Activated CD4-positive, alpha-beta T cell treated with anti-CD3 and anti-CD28 coated beads for 36 hours (primary cell): ENCODE results near the gene ELK1. TPM values are rescaled to one million over a fixed set of nuclear protein-coding genes. Genes with fewer than 3 reads are reported as not detected.
A peak's percentile ranks its signal among the peaks of the same experiment; 100 is the strongest.

Source experiments
- ATAC-seq: fragments of 200-7000 bp; cut with Tn5 transposase; one replicate; pipeline ENCODE4 v1.10.0; 2021; ENCODE audit warnings: mild to moderate bottlenecking, moderate library complexity
- CTCF ChIA-PET: fragments of 350-600 bp; sonication (Branson Sonifier 250); formaldehyde crosslinking; loops from one replicate; lab custom pipeline; 2021; ENCODE audit warnings: antibody characterized with exemption; lab: Charles Lee
- POLR2A ChIA-PET: fragments of 350-600 bp; sonication (Branson Sonifier 250); formaldehyde crosslinking; loops from one replicate; lab custom pipeline; 2021; ENCODE audit warnings: antibody characterized with exemption, inconsistent platforms; lab: Charles Lee
- DNase-seq: peaks from one replicate; pipeline ENCODE4 v3.0.0-alpha.2; 2020
- H3K27ac Mint-ChIP-seq: one replicate; pipeline ENCODE4 v1.8.0; 2021; ENCODE audit warnings: mixed read lengths
- H3K27me3 Mint-ChIP-seq: one replicate; pipeline ENCODE4 v1.8.0; 2021; ENCODE audit warnings: mixed read lengths
- H3K36me3 Mint-ChIP-seq: one replicate; pipeline ENCODE4 v1.8.0; 2021; ENCODE audit warnings: low read depth, mixed read lengths
- H3K4me1 Mint-ChIP-seq: one replicate; pipeline ENCODE4 v1.8.0; 2021; ENCODE audit warnings: mixed read lengths
- H3K4me3 Mint-ChIP-seq: one replicate; pipeline ENCODE4 v1.8.0; 2021; ENCODE audit warnings: mild to moderate bottlenecking, moderate library complexity, mixed read lengths
- H3K9me3 Mint-ChIP-seq: one replicate; pipeline ENCODE4 v1.8.0; 2021; ENCODE audit warnings: low read depth, mixed read lengths
- intact Hi-C, 2 experiments: fragments of 100-400 bp; cut with DNase I in 1 of 2; cut with micrococcal nuclease in 1 of 2; formaldehyde crosslinking; loops; one replicate each; pipeline versions ENCODE4 v1.14.2 to v1.15.1; 2022 to 2024; cut with DNase I, micrococcal nuclease
- total RNA-seq, 2 experiments: library from RNA; stranded (reverse); gene quantifications; one replicate each; pipeline ENCODE4 v1.2.3, GENCODE V29; 2021

The ELK1 gene
- total RNA-seq, 2 experiments from 2014 or later, result 96.8 to 117 TPM

DNA sequence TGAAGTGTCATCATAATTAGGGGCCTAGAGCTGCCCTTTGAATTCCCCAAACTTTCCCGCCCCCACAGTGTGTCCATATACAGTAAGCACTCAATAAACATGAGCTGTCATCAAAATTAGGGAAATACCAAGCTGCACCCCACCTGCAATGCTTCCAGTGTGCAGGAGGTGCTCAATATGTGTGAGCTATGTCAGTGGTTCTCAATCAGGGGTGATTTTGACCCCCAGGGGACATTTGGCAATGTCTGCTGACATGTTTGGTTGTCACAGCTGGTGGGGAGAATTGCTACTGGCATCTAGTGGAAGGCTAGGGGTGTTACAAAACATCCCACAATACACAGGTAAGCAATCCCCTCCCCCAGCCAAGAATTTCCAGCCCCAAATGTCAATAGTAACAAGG is 21.4 kb downstream of the ELK1 start:
- Mint-ChIP-seq H3K4me1 (peaks cover 23% of the 10 kb centered on the region), H3K36me3 (peaks cover 4% of the 10 kb centered on the region), H3K27ac (peak overlapping the region; percentile 82), H3K4me3 (peak overlapping the region; percentile 54), H3K9me3 (no peaks in the 10 kb centered on the region), H3K27me3 (no peaks in the 10 kb centered on the region)
- ATAC-seq (peak; percentile 33), DNase-seq (peak; percentile 35)
- intact Hi-C loops, result loop anchor here (2.0 to 5.0 kb wide), 2 partner anchors 46 to 67 kb away; partner anchors contain the start of genes ARAF (in 1 of the 2) and TIMP1 (in 1 of the 2)
- ChIA-PET POLR2A (no interaction called here), CTCF (interaction anchor here (0.5 to 1.2 kb wide), 3 partner anchors 15 to 438 kb away, joined by 3 to 5 read pairs (median 4); no protein-coding TSS in a partner anchor)

DNA sequence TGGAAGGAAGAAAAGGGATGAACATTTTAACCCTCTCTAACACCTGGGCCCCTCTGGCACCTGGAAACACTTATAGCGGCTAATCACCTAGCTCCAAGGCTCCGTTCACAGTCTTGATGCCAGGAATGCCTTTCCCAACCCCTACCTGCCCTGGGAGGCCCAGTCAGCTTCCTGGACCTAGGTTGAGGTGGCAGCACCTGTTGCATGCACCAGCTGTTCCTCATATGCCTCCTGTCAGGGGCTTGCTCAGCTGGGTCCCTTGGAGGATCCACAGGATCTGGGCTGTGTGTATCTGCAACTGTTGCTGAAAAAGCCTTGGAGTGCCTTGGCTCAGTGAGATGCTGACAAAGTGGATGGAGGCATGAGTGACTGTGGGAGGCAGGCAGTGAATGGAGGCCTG is 25.0 kb downstream of the ELK1 start:
- Mint-ChIP-seq H3K27ac (no peak overlapping the region), H3K4me1 (peaks cover 30% of the 10 kb centered on the region), H3K4me3 (no peak overlapping the region), H3K27me3 (no peaks in the 10 kb centered on the region), H3K36me3 (peaks cover 4% of the 10 kb centered on the region), H3K9me3 (no peaks in the 10 kb centered on the region)
- CTCF ChIA-PET, result interaction anchor here (0.6 kb wide), 1 partner anchor 229 kb away, joined by 3 read pairs; no protein-coding TSS in a partner anchor
- POLR2A ChIA-PET, result no interaction called here
- ATAC-seq (no peak), DNase-seq (no peak)
- intact Hi-C loops, result loop anchor here in 1 of 2 experiments (5.0 kb wide), 1 partner anchor 63 kb away; the partner anchor contains the start of gene ARAF

DNA sequence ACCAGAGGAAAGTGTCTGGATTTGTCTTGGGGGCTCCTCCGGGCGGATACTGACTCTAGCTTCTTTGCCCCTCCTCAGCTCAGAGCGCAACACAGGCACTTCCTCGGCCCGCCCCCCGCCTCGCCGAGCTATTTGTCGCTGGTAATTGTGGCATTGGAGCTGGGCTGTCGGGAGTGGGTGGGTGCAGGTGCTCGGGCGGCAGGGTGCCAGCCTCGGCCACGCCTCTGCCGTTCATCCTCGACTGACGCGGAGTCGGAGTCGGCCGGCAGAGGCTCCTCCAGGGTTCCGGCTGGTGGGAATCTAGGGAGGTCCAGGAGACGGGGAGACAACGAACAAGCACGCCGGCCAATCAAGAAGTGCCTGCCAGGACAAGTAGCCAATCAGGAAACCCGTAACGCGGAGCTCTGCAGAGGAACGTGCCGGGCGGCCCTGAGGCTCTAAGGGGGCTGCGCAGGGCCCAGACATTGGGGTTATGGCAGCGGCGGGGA is 26.8 kb downstream of the ELK1 start:
- ATAC-seq, result peak; percentile 72
- intact Hi-C loops, result loop anchor here in 1 of 2 experiments (5.0 kb wide), 1 partner anchor 41 kb away; the partner anchor contains the start of gene TIMP1
- no peak overlapping the region for H3K27ac Mint-ChIP-seq

DNA sequence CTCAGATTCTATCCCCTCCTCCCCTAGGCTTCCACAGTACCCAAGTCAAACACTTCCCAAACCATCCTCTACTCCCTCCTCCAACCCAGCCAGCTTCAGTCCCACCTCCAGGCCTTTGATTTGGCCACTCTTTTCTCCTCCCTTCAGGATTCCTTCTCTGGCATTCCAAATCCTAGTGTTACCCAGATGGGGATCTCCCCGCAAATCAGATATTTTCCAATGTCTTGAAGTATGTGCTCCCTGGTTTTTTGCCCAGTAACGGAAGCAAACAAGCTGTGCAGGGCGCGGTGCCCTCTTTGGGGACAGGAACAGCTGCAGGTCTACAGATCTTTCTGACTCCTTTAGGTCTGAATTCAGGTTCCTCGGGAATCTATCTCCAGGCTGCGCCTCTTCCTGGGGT is 28.5 kb downstream of the ELK1 start:
- no peak for ATAC-seq
- DNase-seq, result no peak
- CTCF ChIA-PET, result no interaction called here
- Mint-ChIP-seq H3K27me3 (no peaks in the 10 kb centered on the region), H3K9me3 (no peaks in the 10 kb centered on the region), H3K36me3 (peaks cover 3% of the 10 kb centered on the region), H3K27ac (no peak overlapping the region), H3K4me3 (no peak overlapping the region), H3K4me1 (peaks cover 13% of the 10 kb centered on the region)
- POLR2A ChIA-PET, result no interaction called here
- intact Hi-C loops, result loop anchor here in 1 of 2 experiments (5.0 kb wide), 1 partner anchor 40 kb away; the partner anchor contains the start of gene TIMP1

More for the DNA sequence above, 26.8 kb downstream of the ELK1 start:
- CTCF ChIA-PET, result interaction anchor here (0.6 to 0.9 kb wide), 3 partner anchors 18 to 49 kb away, joined by 3 to 5 read pairs (median 3); no protein-coding TSS in a partner anchor
- Mint-ChIP-seq H3K36me3 (peaks cover 3% of the 10 kb centered on the region), H3K9me3 (no peaks in the 10 kb centered on the region), H3K4me1 (peaks cover 16% of the 10 kb centered on the region), H3K27me3 (no peaks in the 10 kb centered on the region), H3K4me3 (peak overlapping the region; percentile 69)
- POLR2A ChIA-PET, result interaction anchor here (0.6 kb wide), 2 partner anchors 39 to 1291 kb away, joined by 3 to 8 read pairs; no protein-coding TSS in a partner anchor
- DNase-seq, result peak; percentile 55

DNA sequence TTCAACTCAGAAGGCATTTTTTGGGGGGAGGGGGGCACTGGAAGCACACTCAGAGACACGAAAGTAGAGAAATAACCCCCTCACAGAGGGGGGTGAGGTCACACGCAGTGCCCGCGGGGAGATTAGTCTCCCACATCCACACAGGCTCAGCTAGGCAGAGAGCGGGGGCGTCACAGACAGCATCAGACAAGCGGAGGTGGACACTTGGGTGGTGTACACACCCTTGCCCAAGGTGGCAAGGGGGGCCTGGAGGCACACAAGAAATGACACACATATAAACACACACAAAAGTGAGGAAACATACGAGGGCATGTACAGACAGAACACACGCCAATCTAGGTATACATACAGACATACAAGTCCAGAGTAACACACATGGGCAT is 30.1 kb downstream of the ELK1 start:
- DNase-seq, result no peak
- ChIA-PET POLR2A (no interaction called here), CTCF (no interaction called here)
- Mint-ChIP-seq H3K4me1 (peaks cover 13% of the 10 kb centered on the region), H3K27ac (no peak overlapping the region), H3K27me3 (no peaks in the 10 kb centered on the region), H3K4me3 (peak overlapping the region; percentile 38), H3K9me3 (no peaks in the 10 kb centered on the region), H3K36me3 (no peaks in the 10 kb centered on the region)
- intact Hi-C loops, result loop anchor here (1.0 to 5.0 kb wide), 2 partner anchors 38 to 59 kb away; partner anchors contain the start of genes ARAF (in 1 of the 2) and TIMP1 (in 1 of the 2)
- ATAC-seq, result no peak

DNA sequence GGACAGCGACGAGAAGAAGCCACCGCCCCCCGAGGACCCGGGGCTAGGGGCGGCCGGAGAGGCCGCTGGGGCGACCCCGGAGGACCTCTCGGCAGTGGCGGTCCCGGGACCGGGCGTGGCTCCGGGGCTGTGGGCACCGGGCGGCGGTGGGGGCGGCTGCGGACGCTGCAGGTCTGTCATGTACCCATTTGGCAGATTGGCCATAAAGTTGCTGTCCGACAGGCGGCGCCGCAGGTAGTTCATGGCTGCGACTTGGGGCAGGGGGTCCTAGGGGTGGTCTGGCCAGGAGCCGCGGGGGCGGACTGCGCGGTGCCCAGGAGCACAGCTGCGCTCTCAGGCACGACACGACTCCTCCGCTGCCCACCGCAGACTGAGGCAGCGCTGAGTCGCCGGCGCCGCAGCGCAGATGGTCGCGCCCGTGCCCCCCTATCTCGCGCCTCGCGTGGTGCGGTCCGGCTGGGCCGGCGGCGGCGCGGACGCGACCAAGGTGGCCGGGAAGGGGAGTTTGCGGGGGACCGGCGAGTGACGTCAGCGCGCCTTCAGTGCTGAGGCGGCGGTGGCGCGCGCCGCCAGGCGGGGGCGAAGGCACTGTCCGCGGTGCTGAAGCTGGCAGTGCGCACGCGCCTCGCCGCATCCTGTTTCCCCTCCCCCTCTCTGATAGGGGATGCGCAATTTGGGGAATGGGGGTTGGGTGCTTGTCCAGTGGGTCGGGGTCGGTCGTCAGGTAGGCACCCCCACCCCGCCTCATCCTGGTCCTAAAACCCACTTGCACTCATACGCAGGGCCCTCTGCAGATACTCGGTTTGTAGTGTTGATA is 30.7 kb downstream of the ELK1 start, which contains the start of gene SYN1:
Gene SYN1 (minus strand): TSS at position 372 of the 817 bp plus-strand sequence. CDS start 129 bp downstream, at position 243.
- Mint-ChIP-seq H3K4me1 (peaks cover 13% of the 10 kb centered on the region), H3K36me3 (no peaks in the 10 kb centered on the region), H3K9me3 (no peaks in the 10 kb centered on the region), H3K4me3 (peak within 1 kb of the TSS; percentile 45), H3K27me3 (no peaks in the 10 kb centered on the region), H3K27ac (no peak within 1 kb of the TSS)
- POLR2A ChIA-PET, result no interaction called here
- ATAC-seq (peak; percentile 78), DNase-seq (peak; percentile 89)
- intact Hi-C loops, result loop anchor here (1.0 to 5.0 kb wide), 3 partner anchors 37 to 58 kb away; partner anchors contain the start of genes ARAF (in 1 of the 2) and TIMP1 (in 1 of the 2)
- CTCF ChIA-PET, result no interaction called here

DNA sequence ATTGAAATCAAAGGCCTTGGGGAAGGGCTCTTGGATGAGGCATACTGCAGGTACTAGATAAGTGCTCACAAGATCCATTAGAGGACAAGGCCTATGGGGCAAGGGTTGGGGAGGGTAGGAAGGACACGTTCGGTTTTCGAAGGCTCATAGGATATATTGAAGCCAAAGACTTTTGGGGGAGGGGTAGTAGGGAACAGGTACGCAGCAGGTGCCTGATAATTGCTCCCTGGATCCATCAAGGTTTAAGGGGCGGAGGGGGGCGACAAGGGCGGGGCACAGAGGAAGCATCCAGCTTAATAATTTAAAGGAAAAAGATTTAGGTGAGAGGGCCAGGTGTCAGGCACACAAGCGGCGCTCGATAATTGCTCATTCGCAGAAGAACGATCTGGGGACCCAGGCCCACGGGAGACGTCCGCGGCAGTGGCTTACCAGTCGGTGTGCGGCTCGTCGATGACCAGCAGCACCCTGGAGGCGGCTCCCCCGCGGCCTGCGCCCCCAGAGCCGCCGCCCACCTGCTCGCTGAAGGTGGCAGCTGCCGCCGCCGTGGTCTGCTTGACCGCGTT is 31.4 kb downstream of the ELK1 start:
- Mint-ChIP-seq H3K36me3 (no peaks in the 10 kb centered on the region), H3K4me3 (peak overlapping the region; percentile 45), H3K9me3 (no peaks in the 10 kb centered on the region), H3K27me3 (no peaks in the 10 kb centered on the region), H3K4me1 (peaks cover 12% of the 10 kb centered on the region), H3K27ac (no peak overlapping the region)
- DNase-seq (no peak), ATAC-seq (no peak)
- POLR2A ChIA-PET, result no interaction called here
- CTCF ChIA-PET, result no interaction called here
- intact Hi-C loops, result loop anchor here in 1 of 2 experiments (1.0 kb wide), 1 partner anchor 43 kb away; no protein-coding TSS in a partner anchor

DNA sequence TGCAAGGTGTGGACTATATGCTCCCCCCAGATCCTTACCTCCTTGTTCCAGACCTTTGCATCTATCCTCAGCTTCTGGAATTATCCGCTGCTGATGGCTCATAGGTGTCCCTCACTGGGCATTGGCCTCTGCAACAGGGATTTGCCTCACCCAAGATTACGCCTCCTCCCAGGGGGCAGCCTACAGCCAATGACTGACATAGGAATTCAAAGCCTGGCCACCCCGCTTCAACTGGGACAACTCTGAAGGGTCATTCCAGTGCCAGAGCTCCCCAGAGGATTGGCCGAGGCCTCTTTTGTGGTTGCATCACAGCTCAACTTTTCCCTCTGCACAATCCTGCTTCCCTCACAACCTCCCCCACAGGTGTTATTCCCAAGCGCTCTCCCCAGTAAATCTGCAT is 35.7 kb downstream of the ELK1 start:
- Mint-ChIP-seq H3K9me3 (no peaks in the 10 kb centered on the region), H3K4me1 (no peaks in the 10 kb centered on the region), H3K36me3 (no peaks in the 10 kb centered on the region), H3K27ac (no peak overlapping the region), H3K4me3 (no peak overlapping the region), H3K27me3 (no peaks in the 10 kb centered on the region)
- CTCF ChIA-PET, result no interaction called here
- ATAC-seq (no peak), DNase-seq (no peak)
- POLR2A ChIA-PET, result no interaction called here
- intact Hi-C loops, result no loop called here

DNA sequence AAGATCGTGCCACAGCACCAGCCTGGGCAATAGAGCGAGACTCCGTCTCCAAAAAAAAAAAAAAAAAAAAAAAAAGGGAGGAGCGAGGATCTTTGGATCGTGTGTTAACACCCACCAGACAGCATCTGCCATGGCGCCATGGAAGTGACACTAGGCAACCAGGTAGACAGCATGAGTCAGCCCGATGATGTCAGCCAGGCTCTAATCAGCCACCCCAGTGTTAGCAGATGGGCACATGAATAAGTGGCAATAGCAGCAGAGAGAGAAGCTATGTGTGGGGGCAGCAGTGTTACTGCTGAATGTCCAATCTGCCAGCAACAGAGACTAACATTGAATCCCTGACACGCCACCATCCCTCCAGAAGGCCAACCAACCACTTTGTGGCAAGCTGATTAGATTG is 37.3 kb downstream of the ELK1 start:
- DNase-seq, result no peak
- H3K27me3 Mint-ChIP-seq, result no peaks in the 10 kb centered on the region
- no peaks in the 10 kb centered on the region for H3K36me3 Mint-ChIP-seq
- H3K27ac Mint-ChIP-seq, result no peak overlapping the region
- intact Hi-C loops, result no loop called here
- ATAC-seq, result no peak
- ChIA-PET CTCF (no interaction called here), POLR2A (no interaction called here)
- H3K4me1 Mint-ChIP-seq, result peaks cover 3% of the 10 kb centered on the region
- no peak overlapping the region for H3K4me3 Mint-ChIP-seq
- no peaks in the 10 kb centered on the region for H3K9me3 Mint-ChIP-seq

DNA sequence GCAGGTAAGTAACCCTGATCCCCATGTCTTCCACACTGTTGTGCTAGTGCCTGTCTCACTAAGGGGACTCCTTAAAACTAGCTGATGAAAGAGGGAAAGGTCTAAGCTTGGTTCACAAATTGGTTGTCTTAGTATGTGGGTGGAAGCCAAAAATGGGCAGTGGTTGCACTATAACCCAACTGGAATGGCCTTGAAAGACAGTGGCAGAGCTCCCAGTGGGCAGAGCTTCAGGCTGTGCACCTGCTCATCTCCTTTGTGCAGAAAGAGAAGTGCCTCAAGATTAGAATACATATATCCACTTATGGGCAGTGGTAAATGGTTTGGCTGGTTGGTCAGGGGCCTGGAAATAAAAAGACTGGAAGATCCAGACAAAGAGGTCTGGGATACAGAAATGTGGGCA is 37.9 kb downstream of the ELK1 start:
- H3K4me1 Mint-ChIP-seq, result peaks cover 5% of the 10 kb centered on the region
- POLR2A ChIA-PET, result no interaction called here
- no peak overlapping the region for H3K27ac Mint-ChIP-seq
- CTCF ChIA-PET, result no interaction called here
- no peaks in the 10 kb centered on the region for H3K36me3 Mint-ChIP-seq
- ATAC-seq (no peak), DNase-seq (no peak)
- H3K4me3 Mint-ChIP-seq, result no peak overlapping the region
- no peaks in the 10 kb centered on the region for H3K9me3 Mint-ChIP-seq
- H3K27me3 Mint-ChIP-seq, result no peaks in the 10 kb centered on the region
- intact Hi-C loops, result no loop called here

DNA sequence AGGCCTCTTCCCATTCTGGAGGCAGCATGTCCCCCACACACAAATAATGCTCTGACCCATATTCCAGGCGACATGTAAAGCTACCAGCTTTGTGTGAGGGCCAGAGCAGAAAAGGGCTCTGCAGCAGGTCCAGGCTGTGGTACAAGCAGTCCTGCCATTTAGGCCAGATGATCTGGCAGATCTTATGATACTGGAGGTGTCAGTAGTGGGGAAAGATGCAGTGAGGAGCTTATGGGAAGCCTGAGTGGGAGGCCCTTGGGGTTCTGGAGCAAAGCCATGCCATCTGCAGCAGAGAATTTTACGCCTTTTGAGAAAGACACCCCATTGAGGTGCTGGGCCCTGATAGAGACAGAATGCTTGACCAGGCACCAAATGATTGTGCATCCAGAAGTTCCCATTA is 38.4 kb downstream of the ELK1 start:
- no peaks in the 10 kb centered on the region for H3K9me3 Mint-ChIP-seq
- POLR2A ChIA-PET, result no interaction called here
- ATAC-seq (no peak), DNase-seq (no peak)
- no peak overlapping the region for H3K4me3 Mint-ChIP-seq
- H3K27me3 Mint-ChIP-seq, result no peaks in the 10 kb centered on the region
- H3K27ac Mint-ChIP-seq, result no peak overlapping the region
- H3K4me1 Mint-ChIP-seq, result peaks cover 5% of the 10 kb centered on the region
- intact Hi-C loops, result no loop called here
- no peaks in the 10 kb centered on the region for H3K36me3 Mint-ChIP-seq
- CTCF ChIA-PET, result no interaction called here
